Ovary (tissue), 3 donors: ENCODE data around the gene KMT2B.

Experiments
- CTCF ChIP-seq, 3 donors: fragments of 450-650 bp in 2 of 3; fragments of 200-600 bp in 1 of 3; IDR thresholded peaks; one replicate each; pipeline versions ENCODE4 v1.5.1 to v1.8.0; 2016 to 2022; ENCODE audit warnings: antibody characterized with exemption in 3 of 3, mild to moderate bottlenecking in 1 of 3
- EP300 ChIP-seq: sonication (generic); formaldehyde crosslinking; IDR thresholded peaks from one replicate; pipeline ENCODE4 v1.6.1; 2017; ENCODE audit warnings: antibody characterized with exemption
- POLR2A ChIP-seq: fragments of 450-650 bp; IDR thresholded peaks from one replicate; pipeline ENCODE4 v1.6.1; 2017; ENCODE audit warnings: antibody characterized with exemption, mild to moderate bottlenecking, moderate library complexity
- donor health status: DM: no; HTN: no; CAD: no.

GRCh38 chr19:35787227-35787799, 69.5 kb downstream of the KMT2B start:
- TF ChIP-seq CTCF (IDR thresholded peaks at IDR 0.05) (no peak), POLR2A (no peak), EP300 (no peak)
